GM10248 (cell line): Measurements from ENCODE around the gene TBC1D7.

Experiments used
- CTCF ChIA-PET: fragments of 300-600 bp; sonication (Branson Sonifier 250); formaldehyde crosslinking; extraction: SDS; loops from one replicate; lab custom pipeline; 2021; ENCODE audit warnings: antibody characterized with exemption; lab: Yijun Ruan, JAX
- POLR2A ChIA-PET: fragments of 350-650 bp; sonication (Branson Sonifier 250); formaldehyde crosslinking; extraction: SDS; loops from one replicate; lab custom pipeline; 2020; ENCODE audit warnings: antibody characterized with exemption; lab: Yijun Ruan, JAX
- DNase-seq: peaks from one replicate; pipeline ENCODE4 v3.0.0; 2012; ENCODE audit errors: extremely low spot score
- CTCF ChIP-seq: IDR thresholded peaks from 2 replicates; pipeline ENCODE4 v1.5.1; 2012; ENCODE audit warnings: mild to moderate bottlenecking, low read depth; ENCODE audit errors: extremely low read depth, missing control alignments, control extremely low read depth

The TBC1D7 gene

GRCh38 chr6:13275435-13275989 lies 52.8 kb downstream of the TBC1D7 start:
- TF ChIP-seq CTCF: no peak
- CTCF ChIA-PET: interaction anchor here (0.7 to 2.7 kb wide), 5 partner anchors 10 to 80 kb away, joined by 3 to 9 read pairs (median 3); no protein-coding TSS in a partner anchor
- POLR2A ChIA-PET: interaction anchor here (0.6 to 2.0 kb wide), 6 partner anchors 10 to 1970 kb away, joined by 3 to 6 read pairs (median 4); partner anchors contain the start of gene JARID2
- no peak for DNase-seq

- no peak for DNase-seq
- no peak for TF ChIP-seq CTCF
- CTCF ChIA-PET: interaction anchor here (0.7 to 2.7 kb wide), 8 partner anchors 8 to 80 kb away, joined by 3 to 9 read pairs (median 3); no protein-coding TSS in a partner anchor
- POLR2A ChIA-PET: interaction anchor here (0.9 to 2.0 kb wide), 4 partner anchors 11 to 28 kb away, joined by 3 to 6 read pairs (median 4); no protein-coding TSS in a partner anchor
Observed at GRCh38 chr6:13274707-13275434, 53.5 kb downstream of the TBC1D7 start.

- peak; percentile 74 for DNase-seq
- POLR2A ChIA-PET: interaction anchor here (1.0 to 2.0 kb wide), 3 partner anchors 12 to 28 kb away, joined by 3 to 6 read pairs (median 4); no protein-coding TSS in a partner anchor
- no peak for TF ChIP-seq CTCF
- CTCF ChIA-PET: interaction anchor here (0.8 to 2.7 kb wide), 6 partner anchors 9 to 79 kb away, joined by 3 to 9 read pairs (median 3); no protein-coding TSS in a partner anchor
Observed at GRCh38 chr6:13273931-13274706, 54.2 kb downstream of the TBC1D7 start.

GRCh38 chr6:13273202-13273930 lies 55.0 kb downstream of the TBC1D7 start:
- TF ChIP-seq CTCF: no peak
- DNase-seq: no peak
- ChIA-PET CTCF (interaction anchor here (2.7 kb wide), 1 partner anchor 12 kb away, joined by 9 read pairs; no protein-coding TSS in a partner anchor), POLR2A (interaction anchor here (0.7 to 2.0 kb wide), 2 partner anchors 29 to 183 kb away, joined by 3 to 6 read pairs; no protein-coding TSS in a partner anchor)

GRCh38 chr6:13272131-13273046 lies 55.9 kb downstream of the TBC1D7 start:
- CTCF ChIA-PET: no interaction called here

More at GRCh38 chr6:13272131-13273046, 55.9 kb downstream of the TBC1D7 start:
- POLR2A ChIA-PET: interaction anchor here (0.7 kb wide), 1 partner anchor 184 kb away, joined by 3 read pairs; no protein-coding TSS in a partner anchor
- peak; percentile 9 for TF ChIP-seq CTCF
- peak; percentile 69 for DNase-seq
